Measurements from ENCODE around the gene DMD.

Gene DMD

DNA sequence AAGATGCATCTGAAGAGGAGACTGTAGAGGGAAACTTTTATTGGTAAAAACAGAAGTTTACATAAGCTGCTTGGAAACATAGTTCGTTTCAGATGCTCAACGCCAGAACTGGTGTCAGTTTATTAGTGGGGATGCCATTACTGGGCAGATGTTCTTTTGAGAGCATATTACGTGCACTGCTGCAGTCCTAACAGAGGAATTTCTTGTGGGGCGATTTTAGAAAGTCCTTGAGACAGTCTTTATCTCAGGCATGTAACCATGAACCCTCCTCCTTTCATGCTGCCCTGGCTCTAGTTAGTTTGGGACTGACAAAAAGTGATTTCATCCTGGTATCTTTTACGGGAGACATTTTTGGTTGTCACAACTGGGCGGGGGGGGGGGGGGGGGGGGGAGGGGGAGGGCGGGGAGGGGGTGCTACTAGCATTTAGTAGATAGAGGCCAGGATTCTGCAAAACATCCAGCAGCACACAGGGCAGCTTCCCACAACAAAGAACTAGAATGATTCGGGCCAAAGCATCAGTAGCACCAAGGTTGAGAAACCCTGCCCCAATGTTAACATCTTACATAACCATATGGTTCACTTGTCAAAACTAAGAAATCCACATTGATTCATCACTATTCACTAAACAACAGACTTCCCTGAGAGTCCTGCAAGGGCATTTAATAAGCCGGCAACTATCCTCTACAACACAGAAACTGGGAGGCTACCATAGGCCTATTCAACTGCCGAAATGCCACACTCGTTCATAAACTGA lies 2021.0 kb downstream of the DMD start:
- DNase-seq (ENCODE audit: low read depth in 2 of 2), result no peak

- DNase-seq (ENCODE audit: low read depth in 2 of 2), result no peak
Measured at GRCh38 chrX:31186693-31187338, 2024.5 kb downstream of the DMD start.

DNA sequence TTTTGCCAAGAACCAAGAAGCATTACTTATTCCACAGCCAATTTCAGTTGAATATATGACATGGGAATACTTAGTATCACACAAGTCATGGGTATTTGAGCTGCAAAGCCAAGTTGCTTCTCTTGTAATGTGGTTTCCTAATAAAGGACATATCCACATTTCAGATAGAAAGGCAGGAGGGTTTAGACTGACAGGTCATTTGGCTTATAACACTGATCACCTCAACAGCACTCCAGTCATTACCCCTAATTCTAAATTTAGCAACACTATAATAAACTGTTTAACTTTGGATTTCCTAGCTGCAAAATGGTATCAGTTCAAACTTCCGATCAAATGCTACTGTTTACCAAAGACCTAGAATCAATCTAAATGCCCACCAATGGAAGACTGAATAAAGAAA lies 2025.5 kb downstream of the DMD start:
- no peak for DNase-seq (ENCODE audit: low read depth in 2 of 2)

- DNase-seq (ENCODE audit: low read depth in 2 of 2), result no peak
Measured at GRCh38 chrX:31181377-31182000, 2029.9 kb downstream of the DMD start.

DNA sequence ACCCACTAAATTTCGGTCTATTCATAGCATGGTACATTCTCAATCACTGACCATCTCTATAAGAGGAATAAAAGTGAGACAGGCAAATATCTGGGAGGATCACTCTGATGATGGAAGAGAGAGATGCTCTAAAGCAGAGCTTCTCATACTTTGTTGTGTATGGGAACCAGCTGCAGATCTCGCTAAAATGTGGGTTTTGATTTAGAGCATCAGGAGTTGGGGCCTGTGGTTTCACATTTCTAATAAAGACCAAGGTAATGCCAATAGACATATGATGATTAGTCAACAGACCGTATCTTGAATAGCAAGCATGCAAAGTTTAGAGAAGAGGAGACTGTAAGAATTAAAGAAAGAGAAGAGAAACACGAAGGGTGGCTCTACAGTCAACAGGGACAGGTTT lies 2032.1 kb downstream of the DMD start:
- DNase-seq (ENCODE audit: low read depth in 2 of 2), result no peak

GRCh38 chrX:31178769-31179125 lies 2032.6 kb downstream of the DMD start:
- DNase-seq (ENCODE audit: low read depth in 2 of 2), result no peak

GRCh38 chrX:31178064-31178768 lies 2033.1 kb downstream of the DMD start:
- no peak for DNase-seq (ENCODE audit: low read depth in 2 of 2)

GRCh38 chrX:31170792-31171191 lies 2040.6 kb downstream of the DMD start:
- DNase-seq (ENCODE audit: low read depth in 2 of 2), result no peak

GRCh38 chrX:31168551-31168950 lies 2042.8 kb downstream of the DMD start:
- DNase-seq (ENCODE audit: low read depth in 2 of 2), result no peak

DNA sequence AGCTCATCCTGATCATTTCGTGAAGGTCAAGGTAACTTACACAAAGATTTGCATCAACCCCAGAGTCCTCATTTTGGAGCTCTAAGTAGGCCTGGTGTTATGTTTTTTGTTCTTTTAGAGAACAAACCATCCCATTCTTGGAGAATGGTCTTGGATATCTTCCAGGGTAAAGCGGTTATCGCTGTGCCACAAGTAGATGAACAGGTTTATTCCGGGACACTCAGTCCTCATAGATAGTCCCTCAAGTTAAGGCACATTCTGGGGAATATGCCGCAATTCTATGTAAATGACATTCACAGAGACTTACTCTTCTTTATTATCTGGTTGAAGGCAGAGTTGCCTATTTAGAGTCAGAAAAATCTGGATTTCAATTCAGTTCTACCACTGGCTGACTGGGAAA lies 2044.5 kb downstream of the DMD start:
- DNase-seq (ENCODE audit: low read depth in 2 of 2), result no peak

- no peak for DNase-seq (ENCODE audit: low read depth in 2 of 2)
Measured at GRCh38 chrX:31166416-31166815, 2044.9 kb downstream of the DMD start.

DNA sequence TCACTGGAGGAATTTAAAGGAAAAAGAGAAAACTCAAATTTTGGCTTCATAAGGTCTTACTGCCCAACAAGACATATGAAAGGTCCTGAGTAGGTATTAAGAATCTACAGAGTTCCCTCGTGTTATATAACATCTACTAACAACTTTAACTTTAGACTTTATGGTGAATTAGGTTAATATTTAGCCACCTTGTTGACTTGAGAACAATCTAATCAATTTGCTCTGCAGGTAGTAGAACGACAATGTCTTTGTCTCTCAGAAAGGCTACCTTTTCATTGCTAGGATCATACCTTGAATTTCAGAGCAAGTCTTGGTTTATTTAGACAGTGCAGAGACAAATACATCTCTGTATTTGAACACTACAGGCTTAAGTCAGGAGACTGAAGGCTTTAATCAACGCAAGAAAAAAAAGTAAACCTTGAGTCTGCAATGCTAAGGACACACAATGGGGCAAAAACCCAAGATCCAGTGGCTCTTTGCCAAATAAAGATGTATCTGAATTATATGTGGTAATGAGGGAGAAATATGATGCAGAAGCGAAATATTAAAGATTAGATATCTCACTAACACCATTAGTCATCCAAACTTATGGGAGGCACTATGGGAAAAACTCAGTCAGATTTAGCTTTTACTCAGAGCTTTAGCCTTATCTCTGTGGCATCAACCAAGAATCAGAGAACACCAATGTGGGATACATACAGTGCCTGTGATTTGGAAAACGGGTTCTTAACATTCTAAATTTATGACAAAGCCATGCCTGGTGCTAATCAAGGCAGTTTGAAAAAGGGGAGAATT lies 2045.9 kb downstream of the DMD start:
- no peak for DNase-seq (ENCODE audit: low read depth in 2 of 2)

DNA sequence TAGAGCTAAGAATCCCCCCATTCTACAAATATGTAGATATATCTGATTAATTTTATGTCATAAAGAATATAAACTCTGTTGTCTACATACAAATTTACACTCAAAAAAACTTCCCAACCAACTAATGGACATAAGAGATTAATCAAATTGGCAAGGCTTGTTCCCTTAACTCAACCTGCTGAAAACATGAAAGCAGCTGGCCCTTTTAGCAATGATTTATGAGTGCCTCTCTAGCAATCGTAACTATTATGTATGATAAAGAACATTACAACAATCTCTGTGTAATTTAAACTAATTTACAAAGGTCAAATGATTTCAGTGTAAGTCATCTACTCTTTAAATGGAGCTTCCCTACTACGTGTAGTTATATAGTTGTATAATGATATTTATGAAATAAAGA lies 2056.4 kb downstream of the DMD start:
- no peak for DNase-seq (ENCODE audit: low read depth in 2 of 2)

DNA sequence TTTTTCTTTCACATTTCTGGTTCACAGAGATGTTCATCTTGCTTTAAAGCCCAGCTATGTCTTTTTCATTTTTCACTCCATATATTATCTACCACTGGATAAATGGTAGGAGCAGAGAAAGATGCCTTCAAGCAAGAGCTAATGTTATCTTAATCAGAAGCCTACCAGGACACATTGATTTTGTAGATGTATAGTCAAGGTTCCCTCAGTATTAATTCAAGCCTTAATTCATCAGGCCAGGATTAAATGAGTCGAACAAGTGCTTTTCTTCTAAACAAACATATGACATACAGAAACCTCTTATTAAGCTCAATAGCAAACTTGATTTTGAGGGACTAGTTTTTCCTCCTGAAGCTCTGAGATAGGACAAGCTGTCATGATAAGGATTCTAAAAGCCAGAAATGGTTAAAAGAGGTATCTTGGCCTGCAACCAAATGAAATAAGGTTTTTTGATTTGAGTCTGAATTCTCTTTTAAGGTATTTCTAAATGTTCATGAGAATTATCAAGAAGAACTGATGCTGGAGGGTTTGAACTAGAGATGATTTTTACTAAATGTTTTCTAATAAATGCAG lies 2057.8 kb downstream of the DMD start:
- DNase-seq (ENCODE audit: low read depth in 2 of 2), result no peak

DNA sequence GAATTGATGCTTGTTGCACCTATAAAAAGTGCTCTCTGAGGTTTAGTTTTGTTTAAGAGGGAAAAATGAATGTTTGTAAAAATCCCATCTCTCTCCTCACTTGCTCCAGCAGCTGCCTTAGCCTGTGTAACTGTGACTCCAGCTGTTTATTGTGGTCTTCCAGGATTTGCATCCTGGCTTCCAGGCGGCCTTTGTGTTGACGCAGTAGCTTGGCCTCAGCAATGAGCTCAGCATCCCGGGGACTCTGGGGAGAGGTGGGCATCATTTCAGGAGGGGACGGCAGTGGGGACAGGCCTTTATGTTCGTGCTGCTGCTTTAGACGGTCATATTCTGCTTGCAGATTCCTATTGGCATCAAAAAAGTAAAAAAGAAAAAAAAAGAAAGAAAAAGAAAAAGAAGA lies 2064.2 kb downstream of the DMD start:
- DNase-seq (ENCODE audit: low read depth in 2 of 2), result no peak

DNA sequence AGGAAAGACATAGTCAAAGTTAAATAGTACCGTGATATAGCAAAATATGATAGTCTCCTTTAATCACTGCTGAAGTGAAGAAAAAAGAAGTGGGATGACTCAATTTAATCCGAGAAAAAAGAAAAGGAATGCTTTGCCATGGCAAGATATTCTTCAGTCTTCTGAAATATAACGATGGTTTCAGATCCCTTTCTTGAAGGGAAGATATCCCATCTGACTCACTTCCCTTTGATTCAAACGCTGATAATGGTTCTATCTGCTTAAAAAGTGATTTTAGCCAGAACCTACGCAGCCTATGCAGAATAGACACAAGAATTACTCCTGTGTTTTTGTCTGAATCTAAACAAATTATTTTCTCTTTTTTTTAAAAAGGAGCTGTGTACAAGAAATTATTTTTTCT lies 2071.4 kb downstream of the DMD start:
- DNase-seq (ENCODE audit: low read depth in 2 of 2), result no peak

DNA sequence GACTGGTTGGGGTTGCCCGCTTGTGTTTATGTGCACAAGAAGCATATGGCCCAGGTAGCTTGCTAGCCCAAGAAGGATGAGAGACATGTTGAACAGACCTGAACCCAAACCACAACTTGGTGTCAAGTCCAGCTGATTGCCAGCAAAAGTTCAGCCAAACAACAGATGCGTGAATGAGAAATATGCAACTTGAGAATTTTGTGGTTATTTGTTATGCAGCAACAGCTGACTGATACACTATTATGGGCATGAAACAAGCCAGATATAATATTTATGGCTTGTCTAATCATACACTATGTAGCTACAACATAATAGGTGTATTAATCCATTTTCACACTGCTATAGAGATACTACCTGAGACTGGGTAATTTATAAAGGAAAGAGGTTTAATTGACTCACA lies 2073.2 kb downstream of the DMD start:
- DNase-seq (ENCODE audit: low read depth in 2 of 2), result no peak

GRCh38 chrX:31136144-31136611 lies 2075.2 kb downstream of the DMD start:
- DNase-seq (ENCODE audit: low read depth in 2 of 2), result no peak

- DNase-seq (ENCODE audit: low read depth in 2 of 2), result peak in 1 of 2 donors; percentile 1
Measured at GRCh38 chrX:31132821-31133241, 2078.5 kb downstream of the DMD start.

GRCh38 chrX:31130457-31131220 lies 2080.7 kb downstream of the DMD start:
- DNase-seq (ENCODE audit: low read depth in 2 of 2), result no peak

DNA sequence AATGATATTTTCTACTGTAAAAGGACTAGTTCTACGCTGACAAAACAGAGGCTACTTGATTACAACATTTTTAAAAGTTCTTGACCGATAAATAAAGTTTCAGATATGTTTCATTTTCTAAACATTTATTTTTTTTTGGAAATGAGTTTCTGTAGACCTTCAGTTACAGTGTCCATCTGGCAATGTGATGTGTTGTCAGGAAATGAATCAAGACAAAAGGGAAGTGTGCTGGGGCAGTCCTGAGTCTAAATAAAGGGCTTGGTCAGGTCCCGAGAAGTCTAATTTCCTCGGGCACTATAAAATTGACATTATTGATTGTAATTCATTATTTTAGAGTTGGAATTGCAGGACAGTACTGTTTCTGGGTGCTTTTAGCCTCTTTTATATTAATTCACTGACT lies 2082.5 kb downstream of the DMD start:
- no peak for DNase-seq (ENCODE audit: low read depth in 2 of 2)
